Superior temporal gyrus (tissue), 1 donor: ENCODE measurements around the gene HYAL2.

Experiments used
- DNase-seq: peaks from one replicate; pipeline ENCODE4 v3.0.0-alpha.2; 2016; ENCODE audit errors: extremely low spot score

HYAL2 gene

GRCh38 chr3:50322386-50323091 lies at the start of gene HYAL2:
HYAL2 (minus strand) TSS chr3:50322745; CDS start chr3:50320489, 2,256 bp downstream.
- no peak for DNase-seq

DNA sequence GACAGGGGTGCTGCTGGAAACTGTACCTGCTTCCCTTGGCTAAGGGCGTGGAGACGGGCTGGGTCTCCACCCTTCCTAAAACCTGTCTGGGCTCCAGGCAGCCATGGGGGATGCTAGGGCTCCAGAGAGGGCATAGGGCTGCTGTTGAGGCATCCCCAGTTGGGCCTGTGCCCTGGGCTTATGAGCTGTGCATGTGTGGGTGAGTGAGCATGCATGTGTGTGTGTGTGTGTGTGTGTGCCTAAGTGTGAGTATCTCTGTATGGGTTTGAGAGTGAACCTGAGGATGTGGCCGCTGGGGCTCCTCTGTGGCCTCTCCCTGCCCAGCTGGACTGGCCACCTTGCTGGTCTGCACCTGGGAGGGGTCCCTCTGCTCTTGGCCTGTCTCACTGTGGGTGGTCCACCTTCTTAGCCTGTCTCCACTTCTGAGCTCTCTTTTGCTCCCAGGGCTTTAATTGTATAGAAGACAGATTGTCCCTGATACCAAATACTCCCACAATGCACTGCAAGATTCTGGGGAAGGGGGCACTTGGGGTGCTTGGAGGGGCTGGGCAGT lies 48.7 kb upstream of the HYAL2 start:
- DNase-seq: no peak

- peak; percentile 56 for DNase-seq
Measured at GRCh38 chr3:50370594-50370993, 48.0 kb upstream of the HYAL2 start.

DNA sequence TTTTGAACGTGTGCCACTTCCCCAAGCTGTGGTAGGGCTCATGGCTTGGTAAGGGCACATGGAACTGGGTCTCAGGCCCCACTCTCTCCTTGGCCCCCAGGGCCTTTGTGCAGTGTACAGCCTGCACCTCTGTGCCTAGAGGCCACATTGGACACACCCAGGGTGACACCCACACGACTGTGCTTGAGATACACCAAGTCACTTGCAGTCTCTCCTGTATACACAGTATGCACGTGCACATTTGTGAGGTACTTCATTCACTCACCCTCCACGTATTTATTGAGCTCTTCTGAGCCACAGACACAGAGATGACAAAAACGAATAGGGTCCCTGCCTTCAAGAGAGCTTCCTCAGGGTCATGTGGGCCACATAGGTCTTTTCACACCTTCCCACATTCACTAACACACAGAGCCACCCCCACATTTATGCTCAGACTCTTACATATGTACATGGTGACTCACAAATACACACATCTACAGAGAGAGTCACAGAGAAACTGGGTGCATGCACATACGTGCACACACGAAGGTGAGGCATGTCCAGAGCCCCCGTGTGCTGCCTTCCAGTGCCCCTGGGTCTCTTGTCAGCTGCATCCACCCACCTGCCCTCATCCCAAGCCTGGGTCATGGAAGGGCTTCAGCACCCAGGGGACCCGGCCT lies 46.6 kb upstream of the HYAL2 start:
- DNase-seq: no peak

GRCh38 chr3:50365842-50366220 lies 43.3 kb upstream of the HYAL2 start:
- DNase-seq: no peak

DNA sequence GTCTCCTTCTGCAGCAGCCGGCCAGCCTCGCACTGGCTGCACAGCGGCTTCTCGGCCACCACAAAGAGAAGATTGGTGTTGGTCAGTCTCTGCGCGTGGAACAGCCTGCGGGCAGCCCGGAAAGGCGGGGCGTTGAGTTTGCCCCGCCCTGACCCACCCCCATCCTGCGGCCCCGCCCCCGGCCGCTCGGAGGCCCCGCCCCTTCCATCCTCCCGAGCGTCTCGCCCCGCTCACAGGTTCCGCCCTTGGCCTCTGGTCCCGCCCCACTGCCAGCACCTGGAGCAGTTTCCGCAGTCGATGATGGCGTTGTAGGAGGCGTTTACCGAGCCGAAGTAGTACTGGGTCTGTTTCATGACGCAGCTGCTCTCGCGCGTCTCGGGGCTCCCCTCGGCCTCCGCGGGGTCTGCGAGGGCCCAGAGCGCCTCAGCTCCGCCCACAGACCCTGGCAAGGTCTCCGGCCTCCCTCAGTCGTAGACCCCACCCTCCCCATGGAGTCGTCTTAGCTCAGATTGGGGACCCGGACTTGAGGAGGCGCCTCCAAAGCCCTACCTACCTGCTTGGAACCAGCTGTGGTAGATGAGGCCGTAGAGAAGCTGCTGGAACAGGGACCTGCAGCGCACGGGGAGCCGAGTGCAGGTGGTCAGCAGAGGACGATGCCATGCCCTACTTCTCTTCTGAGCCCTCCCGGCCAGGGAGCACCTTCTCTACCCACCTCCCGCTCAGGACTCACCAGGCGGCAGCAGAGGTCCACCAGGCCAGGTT lies 42.7 kb upstream of the HYAL2 start:
- peak; percentile 48 for DNase-seq

DNA sequence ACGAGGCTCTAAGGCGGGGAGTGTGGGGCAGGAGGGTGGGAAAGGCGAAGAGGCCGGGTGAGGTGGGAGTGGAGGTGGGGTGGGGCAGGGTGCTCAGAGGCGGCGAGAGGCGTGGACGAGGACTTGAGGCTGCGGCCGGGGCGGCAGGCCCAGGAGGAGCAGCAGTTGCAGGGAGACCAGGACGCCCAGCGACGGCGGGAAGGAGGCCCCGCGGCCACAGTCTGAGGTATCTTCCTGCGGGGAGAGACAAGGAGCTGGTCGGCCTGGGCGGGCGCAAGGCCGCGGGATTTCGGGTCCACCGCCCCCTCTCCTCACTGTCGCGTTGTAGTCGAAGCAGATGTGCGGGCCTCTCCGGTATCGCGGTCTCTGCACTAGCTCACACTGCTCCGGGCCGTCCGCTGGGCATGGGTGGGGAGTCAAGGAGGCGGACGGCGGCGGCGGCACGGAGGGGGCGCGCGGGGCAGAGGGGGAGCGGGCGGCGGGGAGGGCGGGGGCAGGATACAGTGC lies 42.1 kb upstream of the HYAL2 start:
- DNase-seq: no peak

DNA sequence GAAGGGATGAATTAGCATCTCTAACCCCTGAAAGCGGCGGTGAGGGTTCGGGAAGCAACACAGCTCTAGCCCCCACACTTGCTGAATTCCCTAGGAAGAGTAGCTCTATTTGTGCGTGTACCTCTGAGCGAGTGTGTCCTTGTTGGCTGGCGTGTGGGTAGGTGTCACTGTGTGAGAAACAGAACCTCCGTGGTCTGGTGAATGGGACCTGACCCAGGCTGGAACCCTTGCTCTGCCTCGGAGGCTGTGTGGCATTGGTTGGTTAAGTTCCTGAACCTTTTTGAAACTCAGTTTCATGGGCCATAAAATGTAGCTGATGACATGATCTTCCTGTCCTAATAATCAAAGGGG lies 37.2 kb upstream of the HYAL2 start:
- DNase-seq: no peak

- DNase-seq: peak; percentile 100
Measured at GRCh38 chr3:50358911-50359759, 36.6 kb upstream of the HYAL2 start, which contains the start of gene TMEM115. TMEM115 (minus strand) TSS chr3:50359521; CDS start chr3:50359063, 458 bp downstream.

DNA sequence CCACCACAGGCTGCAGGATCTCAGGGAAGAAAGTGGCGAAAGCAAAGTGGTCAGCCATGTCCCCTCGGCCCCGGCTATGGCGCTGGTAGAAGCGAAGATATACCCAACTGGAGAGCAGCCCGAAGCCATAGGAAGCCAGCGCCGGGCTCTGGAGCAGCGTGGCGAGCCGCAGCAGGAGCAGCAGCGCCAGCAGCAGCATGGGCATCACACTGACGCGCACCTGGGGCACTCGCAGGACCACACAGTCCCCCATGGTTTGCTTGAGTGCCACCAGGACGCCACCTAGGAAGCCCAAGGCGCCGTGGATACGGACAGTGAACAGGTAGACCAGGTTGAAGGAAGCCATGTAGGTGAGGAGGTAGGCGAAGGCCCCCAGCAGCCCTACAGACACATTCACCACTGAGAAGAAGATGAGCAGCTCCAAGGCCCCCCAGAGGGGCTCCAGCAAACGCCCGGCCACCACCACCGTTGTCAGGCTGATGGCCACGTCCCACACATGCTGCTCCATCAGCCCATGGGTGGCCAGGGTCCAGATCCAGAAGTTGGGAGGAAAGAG lies 35.9 kb upstream of the HYAL2 start:
- no peak for DNase-seq

GRCh38 chr3:50357481-50357880 lies 34.9 kb upstream of the HYAL2 start:
- DNase-seq: no peak

- DNase-seq: no peak
Measured at GRCh38 chr3:50356553-50356952, 34.0 kb upstream of the HYAL2 start.

GRCh38 chr3:50355829-50356552 lies 33.4 kb upstream of the HYAL2 start:
- DNase-seq: no peak

DNA sequence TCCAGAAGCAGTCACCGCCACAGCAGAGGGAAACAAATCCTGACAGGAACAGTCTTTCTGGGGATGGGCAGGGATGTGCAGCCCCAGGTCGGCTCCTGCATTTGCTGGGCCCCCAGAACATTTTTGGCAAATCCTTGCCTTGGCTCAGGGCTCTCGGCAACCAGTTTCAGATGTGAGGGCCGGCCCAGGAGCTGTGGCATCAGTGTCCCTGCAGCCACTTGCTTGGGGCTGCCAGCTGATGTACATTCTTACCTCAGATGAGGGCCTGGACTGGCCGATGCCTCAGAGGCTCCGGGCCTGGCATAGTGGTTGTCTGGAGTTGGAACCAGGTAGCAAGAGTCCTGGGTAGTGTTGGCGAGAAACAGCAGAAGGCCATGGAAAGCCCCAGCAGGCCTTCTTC lies 32.3 kb upstream of the HYAL2 start:
- DNase-seq: no peak

GRCh38 chr3:50354186-50354764 lies 31.7 kb upstream of the HYAL2 start:
- no peak for DNase-seq

GRCh38 chr3:50353245-50354004 lies 30.9 kb upstream of the HYAL2 start:
- no peak for DNase-seq

DNA sequence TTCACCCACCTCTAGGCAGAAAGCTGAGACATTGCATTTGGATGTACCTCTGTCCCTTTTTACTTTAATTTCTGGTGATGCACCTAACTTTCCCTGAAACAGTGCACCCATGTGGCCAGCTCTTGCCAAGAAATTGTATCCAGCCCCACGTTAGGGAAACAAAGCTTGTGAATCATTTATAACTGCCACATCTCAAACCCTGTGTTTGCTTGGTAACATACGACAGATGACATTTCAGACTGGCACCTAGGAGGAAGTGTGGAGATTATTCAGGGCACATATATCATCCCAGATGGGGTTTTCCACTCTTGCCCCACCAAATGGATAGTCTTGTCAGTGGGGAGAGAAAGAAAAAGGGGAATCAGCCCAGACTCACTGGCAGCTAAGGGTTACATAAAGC lies 30.2 kb upstream of the HYAL2 start:
- no peak for DNase-seq

- no peak for DNase-seq
Measured at GRCh38 chr3:50351323-50351697, 28.8 kb upstream of the HYAL2 start.
